ENCODE measurements around the gene NFE2L2.
"Not testable (repeated sequence)": the region's sequence is repeated elsewhere in the genome, so short reads cannot be mapped to it uniquely, and the experiment has no call there.

NFE2L2 gene

DNA sequence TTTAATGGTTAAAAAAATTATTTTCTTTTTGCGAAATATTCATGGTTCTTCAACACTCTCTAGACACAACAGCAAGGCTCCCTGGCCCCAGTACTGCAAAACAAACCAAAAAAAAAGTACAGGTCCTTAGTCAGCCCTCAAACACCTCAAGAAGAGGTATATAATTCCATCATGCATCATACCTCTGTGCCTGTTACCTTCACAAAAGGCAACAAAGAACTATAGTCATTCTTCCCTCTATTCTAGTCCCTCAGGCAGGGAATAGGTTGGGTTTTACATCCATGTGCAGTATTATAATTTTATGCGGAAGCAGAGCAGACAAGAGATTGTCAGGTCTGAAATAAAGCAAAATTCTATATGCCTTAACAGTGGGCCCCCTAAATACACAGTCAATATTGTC is 8.5 kb downstream of the NFE2L2 start:
- no peak for DNase-seq (ENCODE audit: low read depth)

DNA sequence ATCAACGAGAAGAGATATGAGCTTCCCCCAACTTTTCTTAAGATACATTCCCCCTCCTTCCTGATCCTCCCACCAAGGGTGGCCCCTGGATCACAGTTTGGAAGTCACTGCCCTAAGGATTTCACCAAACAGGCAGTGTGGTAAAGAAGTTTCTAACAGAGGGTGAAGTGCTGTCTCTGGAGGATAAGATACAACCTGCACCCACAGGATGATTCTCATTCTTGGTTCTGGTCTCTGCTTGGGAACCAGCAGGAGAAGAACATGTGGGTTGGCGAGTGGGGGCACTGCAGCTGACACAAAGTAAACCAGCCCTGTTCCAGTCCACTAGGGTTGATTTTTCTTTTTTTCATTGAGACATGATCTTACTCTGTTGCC is 9.3 kb downstream of the NFE2L2 start:
- DNase-seq (ENCODE audit: low read depth), result no peak

DNA sequence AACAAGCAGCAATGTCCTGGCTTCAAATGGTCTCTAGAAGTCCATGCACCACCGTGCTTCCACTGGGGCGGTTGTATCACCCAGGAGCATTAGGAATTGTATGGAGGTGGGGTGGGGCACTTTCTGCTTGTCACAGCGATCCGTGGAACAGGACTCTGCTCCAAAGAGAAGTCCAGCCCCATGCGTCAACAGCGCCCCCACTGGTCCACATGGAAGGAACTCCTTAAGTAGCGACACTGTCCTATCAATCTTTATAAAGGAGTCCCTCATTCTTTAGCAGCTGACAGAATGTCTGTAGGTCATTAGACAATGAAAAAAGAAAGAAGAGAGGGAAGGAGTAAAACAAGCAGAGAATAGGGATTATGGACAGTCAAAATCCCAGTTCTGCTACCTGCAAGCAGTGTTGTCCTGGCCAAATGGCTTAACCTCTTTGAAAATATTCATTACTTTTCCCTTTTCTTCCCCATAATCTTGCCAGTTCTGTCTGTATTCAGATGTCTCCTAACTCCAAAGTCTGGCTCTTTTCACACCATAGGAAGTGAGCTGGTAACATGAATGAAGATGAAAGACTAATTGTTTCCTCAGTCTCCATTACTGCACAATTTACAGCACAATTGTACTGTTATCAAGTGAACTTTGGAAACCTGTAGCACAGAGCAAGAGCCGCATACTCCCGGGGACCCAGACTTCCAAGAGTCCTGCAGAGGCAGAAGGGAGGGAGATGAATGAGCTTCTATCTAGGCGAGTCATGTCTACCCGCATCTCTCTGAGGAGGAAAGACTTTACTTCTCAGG is 9.9 kb downstream of the NFE2L2 start:
- no peak for DNase-seq (ENCODE audit: low read depth)

DNA sequence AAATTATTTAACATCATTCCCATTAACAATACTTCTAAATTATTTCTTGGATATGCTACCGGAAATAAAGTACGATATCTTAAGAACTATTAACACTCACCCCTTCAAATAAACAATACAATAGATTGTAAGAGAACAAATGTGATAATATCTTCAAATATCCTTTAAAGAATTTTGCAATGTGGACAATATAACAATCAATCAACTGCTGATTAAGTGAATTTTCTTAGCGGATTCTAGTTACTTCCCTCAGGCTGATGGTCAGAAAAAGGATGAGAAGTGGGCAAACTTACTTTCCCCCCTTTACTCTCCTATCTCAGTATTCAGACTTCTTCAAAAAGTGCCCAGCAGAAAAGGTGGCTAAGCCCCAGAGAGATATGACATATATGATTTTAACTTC is 10.8 kb downstream of the NFE2L2 start:
- DNase-seq (ENCODE audit: low read depth), result no peak

DNA sequence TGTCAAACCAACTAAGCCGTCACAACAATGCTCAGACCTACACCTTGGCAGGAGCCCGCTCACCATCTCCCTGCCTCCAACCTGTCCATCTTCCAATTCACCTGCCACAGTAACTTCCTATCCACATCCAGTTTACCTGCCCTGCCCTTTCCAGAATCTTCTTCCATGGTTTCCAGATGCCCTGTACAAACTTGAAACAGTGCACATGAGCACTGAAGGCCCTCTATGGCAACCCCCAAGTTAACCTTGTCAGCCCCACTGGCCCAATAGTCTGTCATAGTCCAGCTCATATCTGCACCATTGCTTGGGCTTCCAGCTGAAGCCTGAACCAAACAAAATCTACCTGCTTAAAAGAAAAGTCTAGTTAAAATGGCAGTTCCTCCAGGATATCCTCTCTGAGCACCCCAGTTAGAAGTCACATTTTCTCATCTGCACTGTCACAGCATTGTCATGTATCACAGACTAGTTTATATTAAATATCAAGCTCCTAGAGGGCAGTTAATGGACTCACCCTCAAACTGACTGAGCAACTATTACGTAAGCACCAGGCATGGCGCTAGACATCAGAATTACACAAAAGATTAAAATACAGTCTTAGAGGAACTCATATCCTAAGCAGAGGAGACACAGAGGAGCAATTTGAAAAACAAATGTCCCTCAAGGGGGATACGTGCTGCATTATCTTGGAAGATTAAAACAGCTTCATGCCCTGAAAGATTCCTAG is 11.6 kb downstream of the NFE2L2 start:
- DNase-seq (ENCODE audit: low read depth), result no peak

DNA sequence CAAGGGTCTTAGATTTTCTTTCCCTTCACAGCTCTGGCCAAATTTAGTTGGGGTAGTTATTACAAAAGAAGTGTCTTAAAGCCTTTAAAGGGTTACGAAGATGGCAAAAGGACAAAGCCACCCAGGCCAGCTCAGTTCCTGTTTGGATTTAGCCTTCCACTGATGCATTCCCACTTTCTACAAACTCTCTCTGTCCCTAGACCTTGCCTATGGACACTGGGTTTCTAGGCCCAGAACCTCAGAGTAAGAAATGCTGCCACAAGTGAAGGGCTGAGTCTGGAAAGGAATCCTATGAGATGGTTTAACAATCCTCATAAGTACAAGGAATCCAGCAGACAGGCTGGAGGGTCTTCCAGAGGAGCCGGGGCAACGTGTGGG is 13.4 kb downstream of the NFE2L2 start:
- no peak for DNase-seq (ENCODE audit: low read depth)

DNA sequence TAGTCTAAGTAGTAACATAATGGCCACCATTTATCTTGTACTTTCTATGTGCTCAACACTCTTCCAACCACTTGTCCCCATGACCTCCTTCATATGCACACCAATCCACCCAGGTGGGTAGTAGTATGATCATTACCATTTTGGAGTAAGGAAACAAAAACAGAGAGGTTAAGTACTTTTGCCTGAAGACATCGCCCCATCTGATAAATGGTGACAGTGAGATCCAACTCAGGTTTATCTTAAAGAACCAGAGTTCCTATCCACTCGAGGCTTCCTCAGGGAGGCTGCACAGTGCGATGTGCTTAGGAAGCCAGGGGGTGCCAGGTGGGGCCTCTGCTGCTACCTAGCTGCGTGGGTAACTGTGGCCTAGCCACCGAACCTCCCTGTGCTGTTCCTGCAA is 14.1 kb downstream of the NFE2L2 start:
- no peak for DNase-seq (ENCODE audit: low read depth)

DNA sequence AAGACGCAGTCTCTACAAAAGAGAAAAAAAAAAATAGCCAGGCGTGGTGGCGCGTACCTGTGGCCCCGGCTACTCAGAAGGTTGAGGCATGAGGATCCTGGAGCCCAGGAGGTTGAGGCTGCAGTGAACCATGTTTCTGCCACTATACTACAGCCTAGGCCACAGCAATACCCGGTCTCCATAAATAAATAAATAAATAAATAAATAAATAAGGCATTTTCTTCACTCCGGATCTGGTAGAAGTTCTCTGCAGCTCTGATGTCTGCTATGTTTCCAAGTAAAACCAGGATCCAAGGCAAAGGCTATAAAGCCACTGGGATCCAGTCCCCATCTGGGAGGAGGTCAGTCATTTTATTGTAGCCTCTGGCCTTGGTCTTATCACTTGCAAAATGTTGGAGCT is 15.5 kb downstream of the NFE2L2 start:
- DNase-seq (ENCODE audit: low read depth), result no peak

DNA sequence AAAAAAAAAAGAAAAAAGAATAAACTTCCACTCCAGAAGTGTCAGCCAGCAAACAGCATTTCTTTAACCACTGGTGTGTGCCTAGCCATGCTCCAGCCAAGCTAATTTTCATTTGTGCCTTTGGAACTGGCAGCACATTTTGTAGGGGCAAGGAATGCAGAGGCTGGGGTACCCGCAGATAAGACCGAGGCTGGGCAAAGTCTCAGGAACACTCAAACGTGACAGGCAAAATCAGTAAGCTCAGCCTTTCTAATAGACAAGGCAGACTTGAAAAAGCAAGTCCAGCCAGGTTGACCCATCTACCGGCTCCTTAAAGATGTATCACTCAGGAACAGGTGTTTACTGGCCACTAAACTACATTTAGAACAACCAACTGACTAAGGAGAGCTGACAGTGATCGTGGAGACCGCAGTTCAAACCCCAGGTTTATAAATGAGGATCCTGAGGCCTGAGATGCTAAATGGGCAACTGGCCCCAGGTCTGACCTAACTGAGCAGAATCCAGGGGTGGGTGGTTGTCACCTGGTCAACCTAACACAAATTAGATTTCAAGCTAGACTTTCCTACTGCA is 16.7 kb downstream of the NFE2L2 start:
- DNase-seq (ENCODE audit: low read depth), result no peak

DNA sequence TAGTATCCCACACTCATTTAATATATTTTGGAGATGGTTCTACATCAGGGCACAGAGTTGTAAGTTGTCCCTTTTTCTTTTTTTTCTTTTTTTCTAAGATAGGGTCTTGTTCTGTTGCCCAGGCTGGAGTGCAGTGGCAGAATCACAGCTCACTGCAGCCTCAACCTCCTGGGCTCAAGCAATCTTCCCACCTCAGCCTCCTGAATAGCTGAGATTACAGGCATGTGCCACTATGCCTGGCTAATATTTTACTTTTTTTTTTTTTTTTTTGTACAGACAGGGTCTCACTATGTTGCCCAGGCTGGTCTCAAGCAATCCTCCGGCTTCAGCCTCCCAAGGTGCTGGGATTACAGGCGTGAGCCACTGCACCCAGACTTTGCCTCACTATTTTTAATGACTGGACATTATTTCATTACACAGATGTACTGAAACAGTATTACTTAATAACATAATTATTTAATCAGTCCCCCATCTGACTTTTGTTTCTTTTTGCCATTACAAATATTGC is 17.9 kb downstream of the NFE2L2 start:
- DNase-seq (ENCODE audit: low read depth), result not testable (repeated sequence)

DNA sequence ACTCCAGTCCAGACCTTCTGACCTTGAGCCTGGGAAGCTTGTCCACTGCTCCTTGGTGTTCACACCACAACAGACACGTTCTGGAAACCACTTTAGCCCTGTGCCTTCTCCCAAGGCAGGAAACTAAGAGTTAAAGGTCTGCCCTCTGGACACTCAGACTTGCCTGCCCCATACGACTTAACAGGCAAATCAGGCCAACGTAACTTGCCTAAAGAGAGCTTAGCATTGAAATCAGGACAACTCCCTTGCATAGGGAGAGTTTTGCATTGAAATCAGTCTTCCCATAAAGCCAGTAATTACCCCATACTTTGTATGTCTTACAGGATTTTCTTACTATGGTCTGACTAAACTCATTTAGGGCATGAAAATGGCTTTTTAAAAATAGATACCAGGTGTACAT is 18.5 kb downstream of the NFE2L2 start:
- no peak for DNase-seq (ENCODE audit: low read depth)

DNA sequence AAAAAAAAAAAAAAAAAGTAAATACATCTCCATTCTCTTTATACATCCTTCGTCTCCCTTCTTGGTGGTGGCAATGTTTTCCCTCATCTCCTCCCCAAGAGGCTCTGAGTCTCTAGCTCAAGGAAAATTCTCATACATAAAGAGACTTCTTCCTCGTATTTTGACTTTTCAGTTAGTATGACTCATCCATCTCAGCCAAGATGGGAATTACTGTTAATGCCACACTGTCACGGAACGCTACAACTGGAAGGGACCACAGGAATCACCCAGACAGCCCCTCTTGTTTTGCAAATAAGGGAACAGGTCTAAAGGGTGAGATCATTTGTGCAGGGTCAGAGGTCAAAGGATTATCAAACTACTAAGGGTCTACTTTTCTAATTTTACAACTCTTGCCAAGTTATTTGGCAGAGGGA is 19.5 kb downstream of the NFE2L2 start:
- DNase-seq (ENCODE audit: low read depth), result no peak

DNA sequence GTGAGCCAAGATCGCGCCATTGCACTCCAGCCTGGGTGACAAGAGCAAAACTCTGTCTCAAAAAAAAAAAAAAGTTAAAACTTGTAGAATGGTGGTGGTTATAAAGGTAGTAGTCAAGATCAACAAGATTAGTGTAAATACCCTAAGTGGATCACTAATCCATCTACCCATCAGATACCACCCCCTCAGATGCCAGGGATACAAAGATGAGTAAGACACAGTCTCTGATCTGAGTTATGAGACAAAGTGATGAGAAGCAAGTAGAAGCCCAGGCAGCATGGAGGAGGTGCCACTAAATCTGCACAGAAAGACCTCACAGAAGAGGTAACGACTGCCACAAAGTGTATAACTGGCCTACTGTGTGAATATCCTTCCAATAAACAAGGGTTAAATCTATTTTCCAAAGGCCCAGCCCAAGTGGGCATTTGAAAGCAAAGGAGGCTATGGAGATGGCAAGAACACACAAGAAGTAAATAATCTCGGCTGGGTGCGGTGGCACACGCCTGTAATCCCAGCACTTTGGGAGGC is 20.2 kb downstream of the NFE2L2 start:
- no peak for DNase-seq (ENCODE audit: low read depth)

DNA sequence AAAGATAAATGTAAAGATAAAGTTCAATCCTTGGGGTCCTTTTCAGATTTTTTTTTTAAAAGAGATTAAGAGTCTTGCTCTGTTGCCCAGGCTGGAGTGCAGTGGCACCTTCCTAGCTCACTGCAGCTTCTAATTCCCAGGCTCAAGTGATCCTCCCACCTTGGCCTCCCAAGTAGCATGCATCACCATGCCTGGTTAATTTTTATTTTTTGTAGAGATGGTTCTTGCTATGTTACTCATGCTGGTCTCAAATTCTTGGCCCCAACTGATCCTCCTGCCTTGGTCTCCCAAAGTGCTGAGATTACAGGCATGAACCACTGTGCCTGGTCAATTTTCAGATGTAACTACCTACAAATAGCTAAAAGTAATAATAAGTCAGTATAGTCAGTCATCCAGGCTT is 21.1 kb downstream of the NFE2L2 start:
- no peak for DNase-seq (ENCODE audit: low read depth)

DNA sequence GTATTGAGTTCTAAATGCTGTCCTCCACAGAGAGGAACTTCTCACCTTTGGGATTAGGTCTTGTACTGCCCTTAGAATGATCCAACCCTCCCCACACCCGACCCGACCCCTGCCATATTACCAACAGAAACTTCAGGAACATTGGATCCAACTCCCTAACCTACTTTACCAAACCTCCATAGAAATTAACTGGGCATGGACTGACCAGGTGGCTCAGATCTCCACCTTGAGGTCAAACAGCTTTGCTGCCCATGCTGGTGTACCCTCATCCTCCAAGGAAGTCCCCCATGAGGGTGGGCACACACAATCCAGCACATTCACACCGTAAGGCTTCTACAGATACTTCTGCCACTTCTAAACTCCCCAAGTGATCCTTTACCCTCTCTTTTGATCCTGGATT is 21.5 kb downstream of the NFE2L2 start:
- DNase-seq (ENCODE audit: low read depth), result no peak

DNA sequence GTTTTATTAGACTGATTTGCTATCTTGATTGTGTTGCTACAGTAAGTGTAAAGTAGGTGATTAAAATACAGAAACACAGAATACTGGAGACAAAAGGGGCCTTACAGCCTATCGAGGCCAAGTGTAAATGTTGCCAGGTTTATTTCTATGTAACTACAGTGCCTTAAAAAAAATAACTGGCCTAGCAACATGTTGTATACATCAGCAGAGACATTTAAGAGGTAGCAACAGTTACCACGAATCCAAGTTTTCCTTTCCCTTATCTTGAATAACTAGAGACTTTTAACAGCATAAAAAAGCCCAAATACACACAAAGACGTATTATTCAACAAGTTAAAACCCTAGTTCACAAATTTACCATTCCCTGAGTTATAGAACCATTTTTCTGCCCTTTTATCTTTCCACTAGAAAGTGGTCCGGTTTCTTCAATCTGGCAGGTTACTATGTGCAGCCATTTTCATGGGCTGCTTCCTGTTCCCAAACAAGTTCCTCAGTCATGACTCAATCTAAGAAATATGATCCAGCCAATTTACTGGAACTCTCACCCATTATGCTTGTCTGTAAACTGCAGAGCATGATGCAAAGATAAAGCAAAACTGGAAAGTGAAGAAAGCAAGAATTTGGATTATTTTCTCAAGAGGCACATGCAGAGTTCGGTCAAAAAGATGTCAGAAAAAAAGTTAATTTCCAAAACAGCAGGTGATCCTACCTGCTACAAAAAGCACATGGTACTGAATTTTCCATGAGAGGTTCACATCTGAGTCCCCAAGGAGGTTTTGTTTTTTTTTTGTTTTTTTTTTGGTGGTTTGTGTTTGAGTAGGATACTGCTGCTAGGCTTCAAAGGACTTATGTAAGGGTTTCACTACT is 22.2 kb downstream of the NFE2L2 start:
- DNase-seq (ENCODE audit: low read depth), result no peak

DNA sequence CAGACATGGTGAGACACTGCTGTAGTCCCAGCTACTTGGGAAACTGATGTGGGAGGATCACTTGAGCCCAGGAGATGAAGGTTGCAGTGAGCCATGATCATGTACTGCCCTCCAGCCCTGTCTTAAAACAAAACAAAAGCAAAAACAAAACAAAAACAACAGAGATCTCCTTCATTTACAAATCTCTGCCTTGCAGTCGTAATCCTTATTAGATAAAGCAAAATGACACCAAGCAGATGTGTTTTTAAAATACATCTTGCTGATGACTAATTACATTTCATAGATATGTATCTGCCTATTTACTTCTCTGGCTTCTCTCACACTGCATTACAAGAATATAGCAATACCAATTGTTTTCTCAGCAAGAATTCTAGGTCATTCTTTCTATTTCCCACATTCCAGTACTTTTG is 22.8 kb downstream of the NFE2L2 start:
- DNase-seq (ENCODE audit: low read depth), result no peak

DNA sequence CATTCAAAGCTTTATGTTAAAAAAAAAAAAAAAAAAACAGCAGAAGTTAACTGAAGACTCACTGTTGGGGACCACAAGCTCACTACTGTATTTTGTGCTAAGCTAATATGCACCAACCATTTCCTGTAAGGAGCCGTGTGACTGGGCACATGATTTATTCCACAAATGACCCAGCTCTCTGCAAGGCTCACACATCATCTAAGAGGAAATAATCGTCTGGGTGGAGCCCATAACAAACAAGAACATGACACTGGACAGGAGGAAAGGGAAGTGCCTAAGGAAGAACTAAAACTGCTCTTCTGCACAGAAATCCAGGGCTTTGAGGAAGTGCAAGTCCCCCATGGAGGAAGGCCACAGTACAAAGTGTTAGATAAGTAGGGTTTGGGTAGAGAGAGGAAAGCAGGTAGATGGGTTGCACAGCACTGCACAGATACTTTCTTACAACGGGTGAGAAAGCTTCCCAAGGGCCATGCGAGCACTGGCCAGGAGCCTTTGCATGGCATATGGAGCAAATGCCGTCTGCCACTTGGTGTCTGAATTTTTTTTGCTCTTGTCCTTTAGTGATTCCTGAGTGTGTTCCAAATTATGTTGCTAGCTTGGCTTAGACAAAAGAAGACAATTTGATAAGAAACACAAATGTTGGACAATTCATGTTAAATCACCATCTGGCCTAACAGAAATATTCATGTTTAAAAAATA is 24.4 kb downstream of the NFE2L2 start:
- DNase-seq (ENCODE audit: low read depth), result no peak

DNA sequence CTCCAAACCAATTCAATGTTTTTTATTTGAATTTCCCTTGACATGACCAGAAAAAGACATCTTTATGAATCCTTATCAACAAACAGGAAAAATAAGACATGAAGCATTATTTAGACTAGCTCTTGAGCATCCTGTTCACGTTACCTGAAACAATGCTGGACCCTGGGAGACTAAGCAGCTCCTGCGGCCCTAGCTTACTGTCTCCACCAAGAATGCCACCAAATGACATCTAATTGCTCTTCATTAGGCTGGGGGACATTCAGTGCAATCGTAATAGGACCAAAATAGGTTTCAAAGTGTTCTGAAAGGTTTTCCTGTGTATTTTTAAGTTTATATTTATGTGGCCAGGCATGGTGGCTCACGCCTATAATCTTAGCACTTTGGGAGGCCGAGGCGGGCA is 25.5 kb downstream of the NFE2L2 start:
- no peak for DNase-seq (ENCODE audit: low read depth)

DNA sequence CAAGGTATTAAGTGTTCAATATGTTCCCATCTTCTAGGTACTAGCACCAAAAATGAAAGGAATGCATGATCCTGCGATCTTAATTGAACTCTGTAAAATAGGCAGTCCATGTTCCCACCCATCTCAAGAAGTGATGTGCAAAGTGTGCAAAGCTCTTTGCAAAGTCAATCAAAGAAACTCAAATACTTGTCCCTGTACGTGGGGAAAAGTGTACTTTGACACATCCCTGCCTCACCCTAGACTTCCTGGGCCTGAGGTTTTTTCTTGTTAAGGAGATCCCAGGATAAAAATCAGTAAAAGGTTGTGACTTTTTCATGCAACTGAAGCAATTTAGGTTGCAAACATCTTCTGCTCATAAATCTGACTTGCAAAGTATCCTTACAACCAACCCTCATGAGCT is 26.6 kb downstream of the NFE2L2 start:
- no peak for DNase-seq (ENCODE audit: low read depth)

DNA sequence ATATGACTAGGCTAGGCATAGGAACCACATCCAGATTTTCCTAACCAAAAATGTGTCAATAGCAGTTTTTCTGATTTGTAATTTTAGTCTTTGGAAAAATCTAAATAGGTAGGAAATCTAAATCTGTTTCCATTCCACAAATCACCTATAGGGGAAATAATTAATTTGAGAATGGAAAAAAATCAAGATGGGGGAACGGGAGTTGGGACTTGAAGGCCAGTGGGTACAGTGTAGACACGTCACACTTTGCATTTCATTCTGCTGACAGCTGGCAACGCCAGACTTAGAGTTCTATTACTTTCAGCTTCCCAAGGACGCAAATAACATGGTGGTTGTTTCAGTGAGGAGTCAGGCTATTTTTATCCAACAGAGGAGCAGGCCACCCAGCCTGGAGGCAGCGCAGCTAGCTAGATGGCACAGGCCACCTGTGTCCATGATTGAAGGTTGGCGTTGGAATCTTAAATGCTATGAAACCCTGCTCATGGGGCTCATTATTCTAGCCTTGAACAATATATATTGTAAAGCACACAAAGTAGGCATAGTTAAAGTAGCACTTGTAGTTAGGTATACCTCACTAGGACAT is 28.6 kb downstream of the NFE2L2 start:
- DNase-seq (ENCODE audit: low read depth), result no peak
